Activated effector memory CD4-positive, alpha-beta T cell treated with Interleukin-2 at 50 U/mL for 16 hours (primary cell): Measurements from ENCODE around the gene KCNMB2.

Experiments
- DNase-seq: peaks from one replicate; pipeline ENCODE4 v3.0.0-alpha.2; 2020

KCNMB2 gene

GRCh38 chr3:178765472-178765871 is 229.2 kb downstream of the KCNMB2 start:
- DNase-seq, result no peak

- no peak for DNase-seq
These were observed 231.3 kb downstream of the KCNMB2 start for GRCh38 chr3:178767581-178767980.

- no peak for DNase-seq
These were observed 232.0 kb downstream of the KCNMB2 start for GRCh38 chr3:178768072-178768864.

GRCh38 chr3:178771511-178771910 is 235.3 kb downstream of the KCNMB2 start:
- no peak for DNase-seq

GRCh38 chr3:178772746-178773145 is 236.5 kb downstream of the KCNMB2 start:
- no peak for DNase-seq

GRCh38 chr3:178773358-178773757 is 237.1 kb downstream of the KCNMB2 start:
- no peak for DNase-seq

- DNase-seq, result no peak
These were observed 241.6 kb downstream of the KCNMB2 start for GRCh38 chr3:178777718-178778411.

- no peak for DNase-seq
These were observed 242.4 kb downstream of the KCNMB2 start for GRCh38 chr3:178778589-178778988.

- DNase-seq, result no peak
These were observed 249.7 kb downstream of the KCNMB2 start for GRCh38 chr3:178785961-178786360.

GRCh38 chr3:178787960-178788359 is 251.7 kb downstream of the KCNMB2 start:
- DNase-seq, result no peak

GRCh38 chr3:178794711-178795110 is 258.5 kb downstream of the KCNMB2 start:
- no peak for DNase-seq

- DNase-seq, result no peak
These were observed 259.1 kb downstream of the KCNMB2 start for GRCh38 chr3:178795349-178795748.

- DNase-seq, result no peak
These were observed 266.0 kb downstream of the KCNMB2 start for GRCh38 chr3:178802259-178802658.

- no peak for DNase-seq
These were observed 266.9 kb downstream of the KCNMB2 start for GRCh38 chr3:178802993-178803693.

- no peak for DNase-seq
These were observed 268.4 kb downstream of the KCNMB2 start for GRCh38 chr3:178804606-178805005.

- no peak for DNase-seq
These were observed 269.5 kb downstream of the KCNMB2 start for GRCh38 chr3:178805741-178806140.

GRCh38 chr3:178806651-178807050 is 270.4 kb downstream of the KCNMB2 start:
- DNase-seq, result no peak

GRCh38 chr3:178807694-178808093 is 271.5 kb downstream of the KCNMB2 start:
- no peak for DNase-seq

GRCh38 chr3:178808748-178809147 is 272.5 kb downstream of the KCNMB2 start:
- no peak for DNase-seq

- DNase-seq, result no peak
These were observed 273.9 kb downstream of the KCNMB2 start for GRCh38 chr3:178810181-178810580.

GRCh38 chr3:178822722-178823121 is 286.5 kb downstream of the KCNMB2 start:
- no peak for DNase-seq

GRCh38 chr3:178823150-178823549 is 286.9 kb downstream of the KCNMB2 start:
- no peak for DNase-seq

GRCh38 chr3:178823591-178824246 is 287.5 kb downstream of the KCNMB2 start:
- DNase-seq, result no peak
